Psoas muscle (tissue), 8 donors: ENCODE results near the gene PCK2. TPM values are rescaled to one million over a fixed set of nuclear protein-coding genes. Genes with fewer than 3 reads are reported as not detected.

Experiments used
- ATAC-seq, 4 donors: fragments of 200-7000 bp; cut with Tn5 transposase; one replicate each; pipeline ENCODE4 v1.9.1; 2020; ENCODE audit warnings: moderate library complexity in 3 of 4, mild to moderate bottlenecking in 2 of 4
- DNase-seq, 2 donors: peaks; one replicate each; pipeline ENCODE4 v3.0.0-alpha.2; 2020
- H3K27ac ChIP-seq: fragments of 200-600 bp; one replicate; pipeline ENCODE4 v1.8.0; 2022
- H3K27me3 ChIP-seq, 3 donors: fragments of 200-600 bp in 1 of 3; one replicate each; pipeline versions ENCODE4 v1.6.1 to v1.8.0; 2013 to 2022; ENCODE audit warnings: low read length in 2 of 3, mild to moderate bottlenecking in 2 of 3, moderate library complexity in 1 of 3; ENCODE audit not compliant: insufficient read depth in 3 of 3
- H3K36me3 ChIP-seq, 2 donors: fragments of 200-600 bp in 1 of 2; one replicate each; pipeline versions ENCODE4 v1.6.1 to v1.8.0; 2013 to 2022; ENCODE audit warnings: low read depth in 1 of 2, mild to moderate bottlenecking in 1 of 2, moderate library complexity in 1 of 2; ENCODE audit not compliant: insufficient read depth in 1 of 2
- H3K4me1 ChIP-seq: fragments of 200-600 bp; one replicate; pipeline ENCODE4 v1.8.0; 2022
- H3K4me3 ChIP-seq: fragments of 200-600 bp; one replicate; pipeline ENCODE4 v1.8.0; 2022; ENCODE audit warnings: mild to moderate bottlenecking
- H3K9me3 ChIP-seq: fragments of 200-600 bp; one replicate; pipeline ENCODE4 v1.8.0; 2022
- CTCF ChIP-seq: fragments of 200-600 bp; IDR thresholded peaks from one replicate; pipeline ENCODE4 v1.8.0; 2022; ENCODE audit warnings: antibody characterized with exemption
- WGBS, 3 donors: extraction: QIAGEN DNeasy Blood & Tissue Kit; methylation state at CpG; one replicate each; pipeline versions ENCODE4 v1.1.6 to v1.1.7; 2013; 5-methylcytosine and 5-hydroxymethylcytosine counted together
- intact Hi-C, 2 donors: fragments of 100-400 bp; cut with DNase I; formaldehyde crosslinking; loops; one replicate each; pipeline versions ENCODE4 v1.11.0 to v1.14.2; 2022
- polyA plus RNA-seq, 3 donors: library from polyadenylated mRNA; stranded (reverse); fragments of 200-250 nt; gene quantifications; one replicate each; pipeline ENCODE4 v1.2.3, GENCODE V29; 2013
- total RNA-seq, 4 donors: library from RNA; stranded (reverse); fragmentation: NEBNext Ultra II Directional in 2 of 4; extraction: Animal tissue kit (Norgen Biotek cat#: 25700) in 2 of 4; gene quantifications; one replicate each; pipeline versions ENCODE4 v1.2.1 to v1.2.4, GENCODE V29; 2021 to 2023
- donor health status: healthy with polysubstance abuse.
- donor health status: DM: no; HTN: no; CAD: no; lungs with moderate emphysema.
- donor health status: Bipolar disorder and iron deficiency.
- donor health status: healthy.
- donor health status: DM: yes; HTN: yes; CAD: no.
- donor health status: DM: no; HTN: no; CAD: no.
- donor health status: DM: no; HTN: no; CAD: no.
- donor health status: DM: yes; HTN: yes; CAD: no.

The PCK2 gene
- total and polyA plus RNA-seq, 7 donors, result 2.0 to 4.5 (median 2.4) TPM

DNA sequence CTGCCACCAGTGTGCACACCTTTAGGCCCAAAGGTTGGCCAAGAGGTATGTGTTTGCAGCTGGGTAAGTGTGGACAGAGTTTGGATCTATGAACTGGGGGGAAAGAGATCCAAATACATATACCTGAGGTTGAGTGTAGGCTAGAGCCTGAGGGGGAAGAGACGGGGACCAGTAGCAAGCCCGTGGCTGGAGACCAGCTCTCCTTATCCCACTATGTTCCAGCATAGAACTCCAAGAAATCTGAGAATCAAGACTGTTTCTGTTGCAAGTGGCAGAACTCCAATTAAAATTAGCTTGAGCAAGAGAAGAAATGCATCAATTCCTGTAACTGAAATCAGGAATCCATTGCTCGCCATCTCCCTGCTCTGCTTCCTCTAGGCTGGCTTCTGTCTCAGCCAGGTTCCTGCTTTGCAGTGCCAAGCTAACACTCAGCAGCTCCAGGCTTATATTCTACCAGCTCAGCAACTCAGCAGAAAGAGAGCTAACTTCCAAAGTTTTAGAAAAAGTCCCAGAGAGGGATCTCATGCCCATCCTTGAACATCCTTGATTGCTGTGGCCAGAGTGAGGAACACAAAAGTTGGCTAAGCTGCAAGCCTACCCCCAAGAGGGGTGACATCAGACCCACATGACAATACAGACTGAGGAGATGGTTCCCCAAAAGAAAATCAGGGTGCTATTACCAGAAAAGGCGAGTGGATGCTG, 1.5 kb upstream of the PCK2 start:
- H3K9me3 ChIP-seq, result no peaks in the 10 kb centered on the region
- H3K36me3 ChIP-seq, result no peaks in the 10 kb centered on the region
- no peak for TF ChIP-seq CTCF
- H3K27me3 ChIP-seq, result no peaks in the 10 kb centered on the region
- WGBS, 3 donors, result 83 to 92% (median 86%) methylated on average over 4 of the region's 4 CpGs
- ATAC-seq, result no peak
- intact Hi-C loops, result loop anchor here in 1 of 2 donors (5.0 to 10.0 kb wide), 2 partner anchors 80 to 118 kb away; no protein-coding TSS in a partner anchor
- no peak overlapping the region for H3K4me3 ChIP-seq
- H3K27ac ChIP-seq, result no peak overlapping the region
- DNase-seq, result no peak
- H3K4me1 ChIP-seq, result peaks cover 6% of the 10 kb centered on the region

DNA sequence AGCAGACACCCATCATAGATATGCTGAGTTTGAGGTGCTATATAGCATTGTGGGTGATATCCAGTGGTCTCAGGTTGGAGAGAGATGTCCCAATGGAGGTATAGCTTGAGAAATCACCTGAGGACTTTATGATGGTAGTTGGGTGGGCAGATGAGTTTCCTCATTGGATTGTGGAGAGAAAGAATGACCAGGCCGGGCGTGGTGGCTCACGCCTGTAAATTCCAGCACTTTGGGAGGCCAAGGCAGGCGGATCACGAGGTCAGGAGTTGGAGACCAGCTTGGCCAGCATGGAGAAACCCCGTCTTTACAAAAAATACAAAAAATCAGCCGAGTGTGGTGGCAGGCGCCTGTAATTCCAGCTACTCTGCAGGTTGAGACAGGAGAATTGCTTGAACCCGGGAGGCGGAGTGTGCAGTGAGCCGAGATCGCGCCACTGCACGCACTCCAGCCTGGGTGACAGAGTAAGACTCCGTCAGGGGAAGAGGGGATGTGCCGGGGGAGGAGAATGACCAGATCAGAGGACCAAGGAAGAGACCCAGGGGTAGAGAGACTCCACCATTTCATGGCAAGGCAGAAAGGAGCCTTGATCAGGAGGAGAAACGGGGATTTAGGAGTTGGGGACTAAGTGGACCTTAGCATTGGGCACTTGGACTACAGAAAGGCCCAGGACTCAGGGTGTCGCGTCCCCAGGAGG, 757 bp upstream of the PCK2 start:
- intact Hi-C loops, result loop anchor here in 1 of 2 donors (5.0 to 10.0 kb wide), 2 partner anchors 81 to 119 kb away; no protein-coding TSS in a partner anchor
- DNase-seq (no peak), ATAC-seq (no peak)
- 82 to 86% (median 84%) methylated on average over 19 of the region's 19 CpGs for WGBS, 3 donors
- no peak for TF ChIP-seq CTCF
- H3K27me3 ChIP-seq, result no peaks in the 10 kb centered on the region
- peak overlapping the region; percentile 80 for H3K4me3 ChIP-seq
- peak overlapping the region; percentile 75 for H3K27ac ChIP-seq
- H3K4me1 ChIP-seq, result peaks cover 6% of the 10 kb centered on the region
- H3K9me3 ChIP-seq, result no peaks in the 10 kb centered on the region
- no peaks in the 10 kb centered on the region for H3K36me3 ChIP-seq

GRCh38 chr14:24094841-24095270, 745 bp downstream of the PCK2 start:
- Histone ChIP-seq H3K36me3 (no peaks in the 10 kb centered on the region), H3K27ac (peak overlapping the region; percentile 75), H3K4me1 (peaks cover 6% of the 10 kb centered on the region), H3K9me3 (no peaks in the 10 kb centered on the region), H3K4me3 (peak overlapping the region; percentile 80), H3K27me3 (no peaks in the 10 kb centered on the region)
- WGBS, 3 donors, result 34 to 47% (median 43%) methylated on average over 14 of the region's 14 CpGs
- no peak for DNase-seq
- TF ChIP-seq CTCF, result no peak
- intact Hi-C loops, result loop anchor here (2.0 to 10.0 kb wide), 3 partner anchors 14 to 120 kb away; no protein-coding TSS in a partner anchor
- peak in 1 of 4 donors; percentile 5 for ATAC-seq

DNA sequence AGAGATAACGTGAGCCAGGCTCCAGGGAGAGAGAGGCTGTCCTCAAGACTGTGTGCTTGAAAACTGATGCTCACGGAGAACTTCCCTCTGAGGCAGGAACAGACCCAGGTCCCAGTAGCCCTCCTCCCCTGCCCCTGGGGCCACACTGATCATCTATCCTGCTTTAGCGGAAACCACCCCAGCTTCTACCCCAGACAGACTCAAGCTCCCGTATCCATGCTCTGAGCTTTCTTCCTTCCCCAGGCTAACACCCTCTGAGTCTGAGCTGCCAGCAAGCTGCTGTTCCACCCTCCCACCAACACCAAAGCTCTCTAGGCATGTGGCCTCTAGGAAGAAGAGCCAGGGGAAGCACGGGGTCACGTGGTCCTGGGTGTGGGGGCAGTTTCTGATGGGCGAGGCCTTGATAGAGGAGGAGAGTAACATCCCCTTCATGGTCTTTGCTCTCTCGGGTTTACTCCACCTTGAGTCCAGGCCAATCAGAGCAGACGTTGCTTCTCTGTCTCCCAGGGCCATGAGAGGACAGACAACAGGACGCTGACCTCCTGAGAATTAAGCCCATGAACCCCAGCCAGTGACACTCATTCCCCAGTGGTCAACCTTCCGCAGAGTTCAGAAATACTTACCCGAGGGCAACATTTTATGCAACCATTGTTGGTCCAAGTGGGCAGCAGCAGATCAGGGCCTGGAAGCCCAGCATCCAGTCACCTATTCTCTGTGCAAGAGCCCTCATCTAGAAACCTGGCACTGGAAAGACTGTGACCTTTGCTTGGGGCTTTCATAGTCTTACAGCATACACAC, 1.4 kb downstream of the PCK2 start:
- Histone ChIP-seq H3K4me3 (peak overlapping the region; percentile 80), H3K27ac (peak overlapping the region; percentile 75), H3K36me3 (no peaks in the 10 kb centered on the region), H3K4me1 (peaks cover 6% of the 10 kb centered on the region), H3K27me3 (no peaks in the 10 kb centered on the region), H3K9me3 (no peaks in the 10 kb centered on the region)
- whole genome bisulfite sequencing, 3 donors, result 52 to 72% (median 53%) methylated on average over 12 of the region's 12 CpGs
- ATAC-seq (no peak), DNase-seq (peak; percentile 54 to 70)
- TF ChIP-seq CTCF, result no peak
- intact Hi-C loops, result loop anchor here (2.0 to 10.0 kb wide), 2 partner anchors 13 to 121 kb away; no protein-coding TSS in a partner anchor
